ENCODE measurements around the gene FKBP11. TPM values are rescaled to one million over a fixed set of nuclear protein-coding genes. Genes with fewer than 3 reads are reported as not detected.

The FKBP11 gene
- polyA plus RNA-seq (2013, experiment 1 of 2) = 12.1 TPM
- polyA plus RNA-seq (2013, experiment 2 of 2) = 11.6 TPM

- peak within 1 kb of the TSS; percentile 71 for H3K23ac ChIP-seq (ENCODE audit: low read depth, low read length, poor library complexity)
- H3K14ac ChIP-seq (ENCODE audit: low read length) = no peak within 1 kb of the TSS
- peak within 1 kb of the TSS; percentile 41 for H2BK12ac ChIP-seq (ENCODE audit: low read length)
- no peaks in the 10 kb centered on the region for H3K27me3 ChIP-seq (ENCODE audit: control insufficient read depth in 3 of 3, insufficient read depth in 3 of 3, low read depth in 1 of 3, low read length in 3 of 3)
- peak within 1 kb of the TSS; percentile 69 for H3K18ac ChIP-seq (ENCODE audit: low read length)
- peak within 1 kb of the TSS; percentile 33 for H2BK15ac ChIP-seq (ENCODE audit: low read length)
- no peaks in the 10 kb centered on the region for H3K9me3 ChIP-seq (replicated peaks in 1 of 2; ENCODE audit: control insufficient read depth in 2 of 2, insufficient read depth in 1 of 2, low read depth in 1 of 2, low read length in 2 of 2)
- H2BK5ac ChIP-seq (ENCODE audit: low read length) = no peak within 1 kb of the TSS
- H4K8ac ChIP-seq (ENCODE audit: low read depth, low read length) = no peak within 1 kb of the TSS
- H2AFZ ChIP-seq (ENCODE audit: low read length) = no peak within 1 kb of the TSS
- H3K9ac ChIP-seq (ENCODE audit: low read depth, low read length, poor library complexity) = peak within 1 kb of the TSS; percentile 85
- no peak within 1 kb of the TSS for H3K27ac ChIP-seq (replicated peaks; ENCODE audit: low read length)
- H2AK5ac ChIP-seq (ENCODE audit: low read depth, low read length) = peak within 1 kb of the TSS; percentile 71
- peak within 1 kb of the TSS in 1 of 2 donors; percentile 79 for H3K4me3 ChIP-seq (ENCODE audit: low read length in 2 of 2)
- WGBS, 2 donors (ENCODE audit: extremely low coverage in 2 of 2, insufficient read length in 2 of 2, insufficient replicate concordance in 1 of 2) = no CpG with 5 or more reads among the region's 38 CpGs
- DNase-seq (ENCODE audit: low spot score) = no peak
- no peak within 1 kb of the TSS for H4K91ac ChIP-seq (ENCODE audit: low read depth, low read length, poor library complexity)
- no peak within 1 kb of the TSS for H3K4ac ChIP-seq (ENCODE audit: low read length)
- peaks cover 0 to 6% of the 10 kb centered on the region in 2 donors for H3K4me1 ChIP-seq (ENCODE audit: control insufficient read depth in 2 of 2, insufficient read depth in 1 of 2, low read depth in 1 of 2, low read length in 2 of 2)
- H2BK120ac ChIP-seq (ENCODE audit: low read depth, low read length) = no peak within 1 kb of the TSS
- no peaks in the 10 kb centered on the region for H3K79me1 ChIP-seq (ENCODE audit: low read depth, low read length)
- peak within 1 kb of the TSS; percentile 89 for H3K4me2 ChIP-seq (ENCODE audit: insufficient read depth, low read length, poor library complexity, severe bottlenecking)
- H3K36me3 ChIP-seq (replicated peaks in 1 of 2; ENCODE audit: control insufficient read depth in 2 of 2, insufficient read depth in 2 of 2, low read length in 2 of 2) = peaks cover 17 to 87% of the 10 kb centered on the region in 2 donors
Observed at GRCh38 chr12:48925304-48926011, at the start of gene FKBP11. TSS of gene FKBP11 (minus strand) at chr12:48925492. CDS start at chr12:48925428, 64 bp downstream.

DNA sequence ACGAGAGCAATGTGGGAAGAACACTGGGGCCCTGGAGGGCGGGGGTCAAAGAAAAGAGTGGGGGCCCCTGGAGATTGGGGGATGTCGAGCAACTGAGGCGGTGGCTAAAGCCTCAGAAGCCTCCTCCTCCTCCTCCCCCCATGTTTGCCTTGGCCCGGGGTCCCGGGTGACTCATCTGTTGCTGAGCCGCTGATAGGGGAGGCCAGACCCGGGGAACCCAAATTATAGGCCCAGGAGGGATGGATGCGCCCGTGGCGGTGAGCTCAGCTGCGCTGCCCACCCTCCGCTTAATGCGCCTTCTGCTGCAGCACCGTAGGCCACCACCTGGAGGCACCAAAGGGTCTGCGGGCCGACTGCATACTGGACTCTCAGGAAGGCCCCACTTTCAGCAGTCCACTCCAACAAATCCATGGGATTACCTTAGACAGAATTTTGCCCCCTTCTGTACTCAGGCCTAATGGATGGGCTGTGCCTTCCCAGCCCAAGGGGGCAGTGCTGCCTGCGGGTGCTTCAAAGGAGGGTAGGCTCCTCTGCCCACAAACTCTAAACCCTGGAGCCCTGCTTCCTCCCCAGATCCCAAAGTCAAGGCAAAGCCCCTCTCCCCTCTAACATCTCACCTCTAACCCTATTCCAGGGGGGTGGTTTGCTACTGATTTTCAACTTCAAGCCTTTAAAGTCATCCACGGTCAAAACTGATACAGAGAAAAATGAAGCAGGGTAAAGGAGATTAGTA lies 48.8 kb upstream of the FKBP11 start:
- no peak overlapping the region for H3K18ac ChIP-seq (ENCODE audit: low read length)
- H2BK120ac ChIP-seq (ENCODE audit: low read depth, low read length) = no peak overlapping the region
- H2BK12ac ChIP-seq (ENCODE audit: low read length) = no peak overlapping the region
- H3K9ac ChIP-seq (ENCODE audit: low read depth, low read length, poor library complexity) = no peak overlapping the region
- no peak overlapping the region for H3K23ac ChIP-seq (ENCODE audit: low read depth, low read length, poor library complexity)
- H3K4me3 ChIP-seq (ENCODE audit: low read length in 2 of 2) = no peak overlapping the region
- no peak overlapping the region for H4K91ac ChIP-seq (ENCODE audit: low read depth, low read length, poor library complexity)
- peaks cover 12 to 21% of the 10 kb centered on the region in 2 donors for H3K4me1 ChIP-seq (ENCODE audit: control insufficient read depth in 2 of 2, insufficient read depth in 1 of 2, low read depth in 1 of 2, low read length in 2 of 2)
- H2BK5ac ChIP-seq (ENCODE audit: low read length) = no peak overlapping the region
- DNase-seq (ENCODE audit: low spot score) = no peak
- H4K8ac ChIP-seq (ENCODE audit: low read depth, low read length) = no peak overlapping the region
- H3K9me3 ChIP-seq (replicated peaks in 1 of 2; ENCODE audit: control insufficient read depth in 2 of 2, insufficient read depth in 1 of 2, low read depth in 1 of 2, low read length in 2 of 2) = peaks cover 3 to 4% of the 10 kb centered on the region in 2 donors
- H3K27ac ChIP-seq (replicated peaks; ENCODE audit: low read length) = no peak overlapping the region
- H2AK5ac ChIP-seq (ENCODE audit: low read depth, low read length) = no peak overlapping the region
- H3K79me1 ChIP-seq (ENCODE audit: low read depth, low read length) = no peaks in the 10 kb centered on the region
- H3K27me3 ChIP-seq (ENCODE audit: control insufficient read depth in 3 of 3, insufficient read depth in 3 of 3, low read depth in 1 of 3, low read length in 3 of 3) = peaks cover 65 to 99% (median 99%) of the 10 kb centered on the region in 3 experiments
- H3K36me3 ChIP-seq (replicated peaks in 1 of 2; ENCODE audit: control insufficient read depth in 2 of 2, insufficient read depth in 2 of 2, low read length in 2 of 2) = no peaks in the 10 kb centered on the region
- H3K14ac ChIP-seq (ENCODE audit: low read length) = no peak overlapping the region
- no peak overlapping the region for H3K4me2 ChIP-seq (ENCODE audit: insufficient read depth, low read length, poor library complexity, severe bottlenecking)
- WGBS, 2 donors (ENCODE audit: extremely low coverage in 2 of 2, insufficient read length in 2 of 2, insufficient replicate concordance in 1 of 2) = no CpG with 5 or more reads among the region's 19 CpGs
- H2AFZ ChIP-seq (ENCODE audit: low read length) = no peak overlapping the region
- peak overlapping the region; percentile 35 for H2BK15ac ChIP-seq (ENCODE audit: low read length)
- no peak overlapping the region for H3K4ac ChIP-seq (ENCODE audit: low read length)

DNA sequence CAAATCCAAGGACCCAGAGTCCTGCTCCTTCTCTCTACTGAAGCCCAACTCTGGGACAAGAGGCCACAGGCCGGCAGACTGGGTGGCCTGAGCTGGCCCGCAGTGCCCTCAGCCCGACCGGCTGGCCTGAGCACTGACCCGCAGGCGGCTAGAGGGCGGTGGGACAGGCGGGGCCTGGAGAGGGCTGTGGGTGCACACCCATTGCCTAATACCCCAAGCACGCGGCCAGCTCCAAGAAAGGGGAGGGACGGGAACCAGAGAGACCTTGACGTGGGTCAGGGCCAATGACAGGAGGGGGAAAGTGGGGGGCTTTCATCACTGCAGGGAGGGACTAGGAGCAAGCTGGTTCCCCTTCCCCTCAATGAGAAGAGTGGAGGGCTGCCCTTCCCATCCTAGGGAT lies 48.2 kb upstream of the FKBP11 start:
- H4K8ac ChIP-seq (ENCODE audit: low read depth, low read length) = no peak overlapping the region

GRCh38 chr12:48972952-48973483 lies 47.7 kb upstream of the FKBP11 start:
- WGBS, 2 donors (ENCODE audit: extremely low coverage in 2 of 2, insufficient read length in 2 of 2, insufficient replicate concordance in 1 of 2) = no CpG with 5 or more reads among the region's 3 CpGs
- Histone ChIP-seq H2BK12ac (ENCODE audit: low read length) (no peak overlapping the region), H3K4me3 (ENCODE audit: low read length in 2 of 2) (no peak overlapping the region)

More for the DNA sequence above, 48.2 kb upstream of the FKBP11 start:
- Histone ChIP-seq H3K14ac (ENCODE audit: low read length) (no peak overlapping the region), H3K4me1 (ENCODE audit: control insufficient read depth in 2 of 2, insufficient read depth in 1 of 2, low read depth in 1 of 2, low read length in 2 of 2) (peaks cover 9 to 18% of the 10 kb centered on the region in 2 donors), H3K36me3 (replicated peaks in 1 of 2; ENCODE audit: control insufficient read depth in 2 of 2, insufficient read depth in 2 of 2, low read length in 2 of 2) (no peaks in the 10 kb centered on the region), H3K79me1 (ENCODE audit: low read depth, low read length) (no peaks in the 10 kb centered on the region), H2AFZ (ENCODE audit: low read length) (no peak overlapping the region), H4K91ac (ENCODE audit: low read depth, low read length, poor library complexity) (no peak overlapping the region), H3K9ac (ENCODE audit: low read depth, low read length, poor library complexity) (no peak overlapping the region), H3K23ac (ENCODE audit: low read depth, low read length, poor library complexity) (no peak overlapping the region), H3K4me3 (ENCODE audit: low read length in 2 of 2) (no peak overlapping the region), H2BK120ac (ENCODE audit: low read depth, low read length) (no peak overlapping the region), H3K4me2 (ENCODE audit: insufficient read depth, low read length, poor library complexity, severe bottlenecking) (no peak overlapping the region), H2BK15ac (ENCODE audit: low read length) (peak overlapping the region; percentile 35), H2BK12ac (ENCODE audit: low read length) (no peak overlapping the region), H2BK5ac (ENCODE audit: low read length) (no peak overlapping the region), H3K4ac (ENCODE audit: low read length) (no peak overlapping the region), H3K27me3 (ENCODE audit: control insufficient read depth in 3 of 3, insufficient read depth in 3 of 3, low read depth in 1 of 3, low read length in 3 of 3) (peaks cover 59 to 99% (median 99%) of the 10 kb centered on the region in 3 experiments), H3K27ac (replicated peaks; ENCODE audit: low read length) (no peak overlapping the region), H3K9me3 (replicated peaks in 1 of 2; ENCODE audit: control insufficient read depth in 2 of 2, insufficient read depth in 1 of 2, low read depth in 1 of 2, low read length in 2 of 2) (peaks cover 3 to 4% of the 10 kb centered on the region in 2 donors), H3K18ac (ENCODE audit: low read length) (peak overlapping the region; percentile 32), H2AK5ac (ENCODE audit: low read depth, low read length) (no peak overlapping the region)
- no peak for DNase-seq (ENCODE audit: low spot score)
- WGBS, 2 donors (ENCODE audit: extremely low coverage in 2 of 2, insufficient read length in 2 of 2, insufficient replicate concordance in 1 of 2) = no CpG with 5 or more reads among the region's 12 CpGs

More at GRCh38 chr12:48972952-48973483, 47.7 kb upstream of the FKBP11 start:
- H2AFZ ChIP-seq (ENCODE audit: low read length) = no peak overlapping the region
- no peak overlapping the region for H4K91ac ChIP-seq (ENCODE audit: low read depth, low read length, poor library complexity)
- H3K23ac ChIP-seq (ENCODE audit: low read depth, low read length, poor library complexity) = peak overlapping the region; percentile 34
- H3K27me3 ChIP-seq (ENCODE audit: control insufficient read depth in 3 of 3, insufficient read depth in 3 of 3, low read depth in 1 of 3, low read length in 3 of 3) = peaks cover 54 to 99% (median 99%) of the 10 kb centered on the region in 3 experiments
- H4K8ac ChIP-seq (ENCODE audit: low read depth, low read length) = no peak overlapping the region
- no peak overlapping the region for H2BK120ac ChIP-seq (ENCODE audit: low read depth, low read length)
- H3K9ac ChIP-seq (ENCODE audit: low read depth, low read length, poor library complexity) = peak overlapping the region; percentile 66
- H3K4me2 ChIP-seq (ENCODE audit: insufficient read depth, low read length, poor library complexity, severe bottlenecking) = no peak overlapping the region
- no peaks in the 10 kb centered on the region for H3K36me3 ChIP-seq (replicated peaks in 1 of 2; ENCODE audit: control insufficient read depth in 2 of 2, insufficient read depth in 2 of 2, low read length in 2 of 2)
- no peak overlapping the region for H3K27ac ChIP-seq (replicated peaks; ENCODE audit: low read length)
- H2BK5ac ChIP-seq (ENCODE audit: low read length) = no peak overlapping the region
- H2BK15ac ChIP-seq (ENCODE audit: low read length) = no peak overlapping the region
- no peak for DNase-seq (ENCODE audit: low spot score)
- no peak overlapping the region for H3K18ac ChIP-seq (ENCODE audit: low read length)
- peaks cover 9 to 18% of the 10 kb centered on the region in 2 donors for H3K4me1 ChIP-seq (ENCODE audit: control insufficient read depth in 2 of 2, insufficient read depth in 1 of 2, low read depth in 1 of 2, low read length in 2 of 2)
- no peaks in the 10 kb centered on the region for H3K79me1 ChIP-seq (ENCODE audit: low read depth, low read length)
- H3K9me3 ChIP-seq (replicated peaks in 1 of 2; ENCODE audit: control insufficient read depth in 2 of 2, insufficient read depth in 1 of 2, low read depth in 1 of 2, low read length in 2 of 2) = peaks cover 3 to 4% of the 10 kb centered on the region in 2 donors
- H3K4ac ChIP-seq (ENCODE audit: low read length) = no peak overlapping the region
- H2AK5ac ChIP-seq (ENCODE audit: low read depth, low read length) = no peak overlapping the region
- peak overlapping the region; percentile 42 for H3K14ac ChIP-seq (ENCODE audit: low read length)

Data from neuronal stem cell (in vitro differentiated cells).